ENCODE results near the gene VGLL4. TPM values are rescaled to one million over a fixed set of nuclear protein-coding genes. Genes with fewer than 3 reads are reported as not detected.
"Not testable (repeated sequence)": the region's sequence is repeated elsewhere in the genome, so short reads cannot be mapped to it uniquely, and the experiment has no call there.

The VGLL4 gene
- total RNA-seq, 2 donors from 2014 or later: 50.3 to 78.7 TPM

DNA sequence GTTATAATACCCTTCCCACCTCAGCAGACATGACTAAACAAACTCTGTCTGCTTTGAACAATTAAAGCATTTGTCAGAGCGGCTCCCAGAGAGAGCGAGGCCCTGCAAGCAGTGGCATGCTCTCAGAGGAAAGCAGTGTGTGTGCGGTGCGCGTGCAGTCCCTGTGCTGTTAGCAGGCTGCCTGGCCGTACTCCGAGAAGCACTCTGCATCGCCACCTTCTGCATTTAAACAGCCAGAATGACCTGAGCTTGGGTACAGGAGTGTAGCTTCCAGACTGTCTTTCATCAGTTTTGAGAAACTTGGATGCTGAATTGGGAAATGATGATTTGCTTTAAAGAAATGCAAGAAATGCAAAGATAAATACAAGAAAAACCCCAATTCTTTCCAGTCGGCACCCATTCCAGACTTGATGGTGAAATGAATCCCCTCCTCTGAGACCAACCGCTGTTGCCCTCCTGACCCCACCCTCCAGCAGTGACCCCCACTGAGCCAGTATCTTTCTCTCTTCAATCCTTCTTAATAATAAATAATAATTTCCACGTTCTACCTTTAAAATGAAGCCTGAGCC lies 113.5 kb downstream of the VGLL4 start:
- intact Hi-C loops (cut with DNase I): no loop called here
- DNase-seq (ENCODE audit: low spot score): peak; percentile 90

DNA sequence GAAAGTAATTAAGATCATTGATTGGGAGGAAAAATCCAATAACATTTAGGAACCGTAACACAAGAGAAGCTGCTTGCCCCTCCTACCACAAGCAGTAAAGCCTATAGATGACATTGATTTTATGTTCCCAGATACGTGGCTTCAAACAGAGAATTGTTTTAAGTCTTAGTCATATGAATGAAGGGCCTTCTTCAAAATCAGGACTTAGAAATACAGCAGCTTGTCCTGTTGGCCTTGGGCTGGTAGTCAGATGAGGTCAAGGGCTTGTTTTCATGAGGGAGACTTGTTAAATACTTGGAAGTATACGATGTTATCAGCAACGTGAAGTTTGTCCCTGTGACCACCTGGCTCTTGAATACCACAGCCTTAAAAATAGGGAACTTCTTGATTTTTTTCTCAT lies 114.4 kb downstream of the VGLL4 start:
- DNase-seq (ENCODE audit: low spot score): no peak
- intact Hi-C loops (cut with DNase I): no loop called here

DNA sequence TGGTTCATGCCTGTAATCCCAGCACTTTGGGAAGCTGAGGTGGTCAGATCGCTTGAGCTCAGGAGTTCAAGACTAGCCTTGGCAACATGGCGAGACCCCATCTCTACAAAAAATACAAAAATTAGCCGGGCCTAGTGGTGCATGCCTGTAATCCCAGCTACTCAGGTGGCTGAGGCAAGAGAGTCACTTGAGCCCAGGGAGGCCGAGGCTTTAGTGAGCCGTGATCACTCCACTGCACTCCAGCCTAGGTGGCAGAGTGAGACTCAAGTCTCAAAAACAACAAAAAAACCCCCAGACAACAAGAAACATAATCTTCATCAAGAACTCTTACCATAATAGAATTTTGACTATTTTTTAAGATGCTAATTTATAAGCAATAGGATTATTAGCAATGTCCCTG lies 117.6 kb downstream of the VGLL4 start:
- intact Hi-C loops (cut with DNase I); DNase-seq (ENCODE audit: low spot score): not testable (repeated sequence)

DNA sequence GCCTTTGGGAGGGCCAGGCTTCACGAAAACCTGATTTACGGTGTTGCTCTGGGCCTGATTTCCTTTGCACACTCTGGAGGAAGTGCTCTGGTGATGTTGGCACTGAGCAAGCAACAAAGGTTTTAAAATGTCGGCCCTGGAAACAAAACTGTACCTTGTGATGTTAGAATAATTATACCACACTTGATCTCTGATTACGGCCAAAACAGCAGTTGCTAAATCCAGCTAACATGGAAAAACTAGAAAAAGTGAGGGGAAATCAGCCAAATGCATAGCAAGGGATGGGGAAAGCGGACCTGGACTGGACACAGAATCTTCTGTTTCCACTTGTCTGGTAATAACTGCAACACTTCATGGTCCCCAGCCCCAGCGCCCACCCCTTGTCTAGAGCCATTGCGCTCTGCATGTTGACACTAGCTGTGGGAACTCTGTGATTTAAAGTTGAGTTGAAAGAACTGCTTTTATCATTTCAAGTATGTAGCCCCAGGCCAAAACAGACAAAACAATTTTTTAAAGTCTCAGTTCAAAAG lies 120.1 kb downstream of the VGLL4 start:
- no peak for DNase-seq (ENCODE audit: low spot score)
- intact Hi-C loops (cut with DNase I): no loop called here

DNA sequence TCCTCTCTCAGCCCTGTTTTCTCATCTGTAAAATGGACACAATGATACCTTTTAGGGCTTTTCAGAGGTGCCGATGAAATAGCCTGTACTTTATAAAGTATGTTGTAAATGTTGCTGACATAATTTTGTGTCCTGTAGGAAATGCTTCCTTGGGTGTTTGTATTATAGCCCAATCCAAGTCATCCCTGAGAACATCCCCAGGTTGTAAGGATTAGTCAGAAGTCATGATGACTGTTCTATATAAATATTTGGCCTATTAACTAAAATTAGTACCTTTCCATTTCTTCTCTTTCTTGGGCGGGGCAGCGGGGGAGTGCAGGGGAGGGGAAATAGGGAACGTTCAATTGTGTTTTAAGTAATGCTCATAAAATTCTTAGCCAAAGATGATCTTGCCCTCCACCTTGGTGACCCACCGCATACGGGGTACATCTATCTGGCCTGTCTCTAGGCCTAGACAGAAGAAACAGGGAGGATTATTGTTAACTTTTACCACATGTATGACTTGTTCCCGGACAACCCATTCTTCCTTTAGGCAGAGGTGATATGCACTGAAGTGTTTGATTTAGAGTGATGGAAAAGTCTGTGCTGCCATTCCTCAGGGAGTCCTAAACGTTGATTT lies 120.7 kb downstream of the VGLL4 start:
- intact Hi-C loops (cut with DNase I): no loop called here
- DNase-seq (ENCODE audit: low spot score): no peak

DNA sequence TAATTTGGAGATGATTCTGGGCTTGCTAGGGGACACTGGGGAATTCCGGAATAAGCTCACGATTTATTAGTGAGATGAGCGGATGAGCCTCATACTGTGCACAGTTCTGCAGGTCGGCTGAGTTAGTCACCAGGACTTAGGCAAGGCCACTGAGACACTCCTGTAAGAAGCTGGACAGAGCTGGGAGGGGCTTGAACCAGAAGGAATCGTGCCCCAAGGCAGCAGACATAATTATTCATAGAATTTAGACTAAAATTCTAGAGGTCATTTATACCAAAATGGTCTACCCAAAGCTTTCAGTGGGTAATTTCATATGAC lies 121.4 kb downstream of the VGLL4 start:
- intact Hi-C loops (cut with DNase I): no loop called here
- DNase-seq (ENCODE audit: low spot score): no peak

DNA sequence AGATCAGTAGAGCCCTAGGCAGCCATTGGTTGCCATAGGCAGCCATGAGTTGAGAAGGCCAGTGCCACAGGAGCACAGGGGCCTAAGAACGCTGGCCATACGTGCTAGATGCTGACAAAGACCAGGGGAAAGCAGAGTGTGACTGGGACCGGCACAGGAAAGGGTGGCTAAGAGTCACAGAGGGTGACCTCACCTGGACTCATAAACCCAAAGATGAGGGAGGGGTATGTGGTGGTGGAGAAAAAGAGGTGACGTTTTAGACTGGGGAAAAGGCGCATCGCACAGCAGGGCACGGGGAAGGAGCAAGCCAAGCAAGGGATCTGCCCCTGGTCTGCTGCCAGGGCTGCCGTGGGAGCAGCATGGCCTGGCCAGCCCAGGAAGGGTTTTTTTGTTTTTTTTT lies 122.5 kb downstream of the VGLL4 start:
- DNase-seq (ENCODE audit: low spot score): no peak
- intact Hi-C loops (cut with DNase I): no loop called here

DNA sequence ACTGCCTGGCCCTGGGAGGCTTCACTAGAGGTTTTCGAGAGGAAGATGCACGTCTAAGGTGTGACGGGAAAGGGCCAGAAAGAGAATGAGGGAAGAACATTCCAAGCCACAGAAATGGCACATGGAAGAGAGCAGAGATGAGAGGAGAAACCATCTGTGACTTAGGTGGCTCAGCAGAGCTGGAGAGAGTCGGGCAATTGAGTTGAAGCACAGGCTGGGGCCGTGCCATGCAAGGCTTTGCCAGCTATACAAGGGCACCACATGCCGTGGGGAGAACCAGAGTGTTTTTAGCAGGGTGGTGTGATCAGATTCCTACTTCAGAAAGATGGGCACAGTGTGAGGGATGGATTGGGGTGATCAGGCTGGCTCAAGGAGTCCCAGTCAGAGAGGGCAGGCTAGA lies 126.1 kb downstream of the VGLL4 start:
- DNase-seq (ENCODE audit: low spot score): no peak
- intact Hi-C loops (cut with DNase I): no loop called here

DNA sequence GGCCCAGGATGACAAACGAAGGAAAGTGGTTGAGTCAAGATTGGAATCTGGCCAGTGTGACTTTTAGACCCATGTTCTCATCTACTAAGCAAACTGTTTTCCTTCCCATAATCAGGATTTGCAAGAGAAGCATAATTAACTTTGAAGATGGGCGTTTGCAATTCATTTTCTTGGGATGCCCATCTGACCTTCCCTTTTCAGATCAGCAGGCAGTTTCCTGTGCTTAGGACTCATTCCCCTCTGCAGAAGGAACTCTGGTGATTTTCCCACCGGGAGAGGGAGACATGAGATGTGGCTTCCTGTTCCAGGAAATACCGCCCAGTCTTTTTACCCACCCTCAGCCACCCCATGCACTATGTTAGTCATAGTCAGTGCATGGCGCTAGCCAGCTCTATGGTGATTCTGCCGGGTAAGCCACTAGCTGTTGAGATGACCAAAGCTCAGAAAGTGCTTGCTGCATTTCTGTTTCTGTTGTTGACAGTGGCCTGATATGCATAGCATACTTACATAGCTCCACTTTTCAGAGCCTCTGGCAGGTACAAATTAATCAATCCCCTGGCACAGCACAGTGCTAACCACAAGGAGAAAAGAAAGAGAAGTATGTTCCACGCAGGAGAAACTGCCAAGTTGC lies 129.4 kb downstream of the VGLL4 start:
- intact Hi-C loops (cut with DNase I): no loop called here
- no peak for DNase-seq (ENCODE audit: low spot score)

DNA sequence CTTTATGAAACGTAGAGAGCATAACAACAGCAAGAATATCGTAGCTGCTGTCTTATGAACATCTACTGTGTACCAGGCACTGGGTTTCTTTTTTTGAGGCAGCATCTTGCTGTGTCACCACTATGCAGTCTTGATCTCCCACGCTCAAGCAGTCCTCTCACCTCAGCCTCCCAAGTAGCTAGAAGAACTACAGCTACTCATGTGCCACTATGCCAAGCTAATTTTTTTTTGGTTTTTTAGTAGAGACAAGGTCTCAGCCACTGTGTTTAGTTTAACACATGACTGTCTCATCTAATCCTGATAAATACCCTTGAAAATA lies 129.9 kb downstream of the VGLL4 start:
- DNase-seq (ENCODE audit: low spot score): no peak
- intact Hi-C loops (cut with DNase I): no loop called here

DNA sequence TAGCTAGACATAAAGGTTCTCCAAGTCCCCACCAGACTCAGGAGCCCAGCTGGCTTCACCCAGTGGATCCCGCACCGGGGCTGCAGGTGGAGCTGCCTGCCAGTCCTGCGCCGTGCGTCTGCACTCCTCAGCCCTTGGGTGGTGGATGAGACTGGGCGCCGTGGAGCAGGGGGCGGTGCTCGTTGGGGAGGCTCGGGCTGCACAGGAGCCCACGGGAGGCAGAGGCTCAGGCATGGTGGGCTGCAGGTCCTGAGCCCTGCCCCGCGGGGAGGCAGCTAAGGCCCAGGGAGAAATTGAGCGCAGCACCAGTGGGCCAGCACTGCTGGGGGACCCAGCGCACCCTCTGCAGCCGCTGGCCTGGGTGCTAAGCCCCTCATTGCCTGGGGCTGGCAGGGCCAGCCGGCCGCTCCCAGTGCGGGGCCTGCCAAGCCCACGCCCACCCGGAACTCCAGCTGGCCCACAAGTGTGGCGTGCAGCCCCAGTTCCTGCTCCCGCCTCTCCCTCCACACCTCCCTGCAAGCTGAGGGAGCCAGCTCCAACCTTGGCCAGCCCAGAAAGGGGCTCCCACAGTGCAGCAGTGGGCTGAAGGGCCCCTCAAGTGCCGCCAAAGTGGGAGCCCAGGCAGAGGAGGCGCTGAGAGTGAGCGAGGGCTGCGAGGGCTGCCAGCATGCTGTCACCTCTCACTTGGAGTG lies 130.4 kb downstream of the VGLL4 start:
- DNase-seq (ENCODE audit: low spot score); intact Hi-C loops (cut with DNase I): not testable (repeated sequence)

DNA sequence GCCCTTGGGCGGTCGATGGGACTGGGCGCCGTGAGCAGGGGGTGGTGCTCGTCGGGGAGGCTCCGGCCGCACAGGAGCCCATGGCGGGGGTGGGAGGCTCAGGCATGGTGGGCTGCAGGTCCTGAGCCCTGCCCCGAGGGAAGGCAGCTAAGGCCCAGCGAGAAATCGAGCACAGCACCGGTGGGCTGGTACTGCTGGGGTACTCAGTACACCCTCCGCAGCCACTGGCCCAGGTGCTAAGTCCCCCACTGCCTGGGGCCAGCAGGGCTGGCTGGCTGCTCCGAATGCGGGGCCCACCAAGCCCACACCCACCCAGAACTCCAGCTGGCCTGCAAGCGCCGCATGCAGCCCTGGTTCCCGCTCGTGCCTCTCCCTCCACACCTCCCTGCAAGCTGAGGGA lies 132.1 kb downstream of the VGLL4 start:
- DNase-seq (ENCODE audit: low spot score); intact Hi-C loops (cut with DNase I): not testable (repeated sequence)

DNA sequence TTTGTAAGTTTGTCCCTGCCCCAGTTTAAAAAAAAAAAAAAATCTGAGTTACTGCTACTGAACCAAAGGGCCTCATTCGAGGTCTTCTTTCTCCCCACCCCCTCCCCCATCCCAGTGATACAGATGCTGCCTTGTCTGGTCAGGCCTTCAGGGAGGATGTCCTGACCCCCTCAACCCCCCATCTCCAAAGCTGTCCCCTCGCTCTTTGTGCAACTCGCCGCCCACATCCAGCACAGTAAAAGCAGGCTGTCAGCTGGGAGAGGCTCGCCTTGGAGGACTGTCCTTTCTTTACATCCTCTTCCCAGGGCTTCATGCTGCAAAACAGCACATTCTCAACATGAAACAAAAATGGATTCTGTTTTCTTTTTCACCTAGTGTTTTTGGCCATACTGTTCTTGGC lies 133.4 kb downstream of the VGLL4 start:
- DNase-seq (ENCODE audit: low spot score): no peak
- intact Hi-C loops (cut with DNase I): no loop called here

DNA sequence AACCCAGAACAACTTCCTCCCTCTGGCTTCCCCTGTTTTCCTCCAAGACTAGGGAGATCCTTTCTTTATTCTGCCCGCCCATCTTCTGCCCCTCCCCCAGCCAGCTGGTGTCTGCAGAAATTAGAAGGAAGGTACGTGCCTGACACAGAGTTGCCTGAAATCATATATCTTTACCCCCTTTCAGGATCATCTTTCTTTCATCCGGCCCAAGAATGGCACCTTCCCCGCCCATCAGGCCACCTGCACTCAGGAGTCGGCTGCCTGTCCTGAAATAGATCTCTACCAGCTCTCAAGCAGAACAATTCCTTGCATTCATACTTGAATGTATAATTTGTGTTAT lies 133.7 kb downstream of the VGLL4 start:
- DNase-seq (ENCODE audit: low spot score): no peak

DNA sequence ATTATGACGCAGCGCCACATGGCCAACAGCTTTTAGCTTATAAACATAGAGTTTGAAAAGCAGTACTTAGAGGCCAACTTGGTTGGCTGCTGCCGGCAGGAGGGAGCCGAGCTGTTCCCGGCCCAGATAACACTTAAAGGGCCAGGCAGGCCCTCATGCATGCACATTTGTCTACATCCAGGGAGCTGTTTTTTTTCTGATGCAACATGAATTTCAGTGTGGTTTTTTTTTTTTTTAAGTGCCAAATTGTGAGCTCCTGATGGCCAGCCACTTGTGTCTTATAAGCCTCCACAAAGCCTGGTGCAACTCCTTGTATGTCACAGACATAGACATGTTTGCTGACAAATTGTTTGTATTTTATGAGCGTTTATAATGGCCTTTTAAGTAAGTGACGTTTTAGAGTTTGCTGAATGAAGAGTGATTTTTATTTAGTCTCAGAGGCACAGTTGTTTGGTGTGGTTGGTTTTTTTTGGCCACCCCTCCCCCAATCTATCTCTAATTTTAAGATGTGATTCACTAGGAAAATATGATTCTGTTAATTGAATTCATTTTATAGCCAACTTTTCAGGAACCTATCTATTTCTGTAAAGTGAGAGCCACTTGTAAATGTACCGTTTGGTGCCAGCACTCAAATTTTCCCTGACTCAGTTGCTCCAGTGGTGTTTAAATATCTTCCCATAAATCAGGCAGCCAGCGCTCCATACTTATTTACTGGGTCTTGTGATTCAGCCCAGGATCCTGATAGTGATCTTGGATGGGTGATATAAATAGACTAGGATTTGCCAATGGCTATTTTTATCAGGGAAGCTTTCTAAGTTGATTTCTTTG lies 134.3 kb downstream of the VGLL4 start:
- DNase-seq (ENCODE audit: low spot score): peak; percentile 89
- intact Hi-C loops (cut with DNase I): loop anchor here in 1 of 2 donors (10.0 kb wide), 1 partner anchor 75 kb away; no protein-coding TSS in a partner anchor

More for the DNA sequence above, 133.7 kb downstream of the VGLL4 start:
- intact Hi-C loops (cut with DNase I): no loop called here

DNA sequence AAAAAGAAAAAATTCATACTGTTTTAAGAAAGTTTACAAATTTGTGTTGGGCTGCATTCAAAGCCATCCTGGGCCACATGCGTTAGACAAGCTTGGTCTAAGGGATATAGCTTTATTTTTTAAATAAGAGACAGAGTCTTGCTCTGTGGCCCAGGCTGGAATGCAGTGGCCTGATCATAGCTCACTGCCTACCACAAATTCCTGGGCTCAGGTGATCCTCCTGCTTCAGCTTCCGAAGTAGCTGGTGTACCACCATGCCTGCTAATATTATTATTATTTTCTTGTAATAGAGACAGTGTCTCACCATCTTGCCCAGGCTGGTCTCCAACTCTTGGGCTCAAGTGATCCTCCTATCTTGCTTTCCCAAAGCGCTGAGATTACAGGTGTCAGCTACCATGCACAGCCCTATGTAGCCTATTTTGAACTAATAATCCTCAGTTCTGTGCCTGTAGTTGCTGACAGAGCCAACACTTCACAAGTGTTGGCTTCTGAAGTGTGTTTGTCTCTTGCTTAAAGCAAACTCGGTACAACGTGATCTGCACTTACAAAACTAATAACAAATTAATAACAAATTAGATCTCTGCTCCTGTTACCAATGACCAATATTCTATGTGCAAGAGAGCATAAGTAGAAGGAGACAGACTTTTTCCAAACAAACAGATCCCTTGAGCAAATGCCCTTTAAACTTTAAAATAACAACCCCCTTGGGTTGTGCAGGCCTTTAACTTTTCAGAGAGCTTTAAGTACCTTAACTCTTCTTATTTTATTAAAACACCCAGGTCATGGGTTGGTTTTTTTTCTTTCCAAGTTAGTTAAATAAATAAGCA lies 135.2 kb downstream of the VGLL4 start:
- no peak for DNase-seq (ENCODE audit: low spot score)
- intact Hi-C loops (cut with DNase I): loop anchor here in 1 of 2 donors (10.0 kb wide), 1 partner anchor 74 kb away; no protein-coding TSS in a partner anchor

DNA sequence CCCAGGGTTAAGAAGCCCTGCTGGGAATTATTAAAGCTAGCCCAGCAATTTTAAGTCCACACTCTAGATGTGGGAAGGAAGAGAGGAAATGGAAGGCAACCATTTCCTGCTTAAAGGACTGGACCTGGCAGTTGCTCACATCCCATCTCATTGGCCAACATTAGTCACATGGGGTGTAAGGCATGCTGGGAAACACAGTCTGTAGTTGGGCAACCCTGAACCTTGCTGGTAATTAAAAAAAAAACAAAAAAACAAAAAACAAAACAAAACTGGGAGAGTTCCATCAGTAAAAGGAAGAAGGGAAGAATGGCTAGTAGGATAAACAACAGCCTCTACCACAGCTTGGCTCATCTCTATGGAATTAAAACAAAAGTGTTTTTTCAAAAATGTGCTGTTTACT lies 136.0 kb downstream of the VGLL4 start:
- intact Hi-C loops (cut with DNase I): loop anchor here in 1 of 2 donors (10.0 kb wide), 1 partner anchor 73 kb away; no protein-coding TSS in a partner anchor
- no peak for DNase-seq (ENCODE audit: low spot score)

Data from posterior vena cava (tissue), 2 donors.